Measurements from ENCODE around the gene ITFG1. TPM values are rescaled to one million over a fixed set of nuclear protein-coding genes. Genes with fewer than 3 reads are reported as not detected.

The ITFG1 gene
- total and polyA plus RNA-seq, 8 donors: 8.1 to 90.0 (median 32.2) TPM

GRCh38 chr16:47370536-47370935, 90.3 kb downstream of the ITFG1 start:
- Histone ChIP-seq H3K27me3 (no peaks in the 10 kb centered on the region), H3K4me3 (no peak overlapping the region), H3K4me1 (no peaks in the 10 kb centered on the region), H3K9me3 (peaks cover 0 to 6% (median 0%) of the 10 kb centered on the region in 4 donors), H3K36me3 (peaks cover 0 to 33% (median 22%) of the 10 kb centered on the region in 4 donors), H3K27ac (no peak overlapping the region)
- intact Hi-C loops (cut with DNase I; ENCODE audit: low total_unique reads): no loop called here
- no peak for DNase-seq
- 93 to 99% (median 97%) methylated on average over 8 to 12 of the region's 12 CpGs for WGBS, 5 donors
- TF ChIP-seq EP300 (IDR thresholded peaks at IDR 0.05): no peak
- TF ChIP-seq CTCF (IDR thresholded peaks at IDR 0.05): no peak
- TF ChIP-seq POLR2AphosphoS5 (IDR thresholded peaks at IDR 0.05): no peak
- no peak for TF ChIP-seq POLR2A (IDR thresholded peaks at IDR 0.05)

DNA sequence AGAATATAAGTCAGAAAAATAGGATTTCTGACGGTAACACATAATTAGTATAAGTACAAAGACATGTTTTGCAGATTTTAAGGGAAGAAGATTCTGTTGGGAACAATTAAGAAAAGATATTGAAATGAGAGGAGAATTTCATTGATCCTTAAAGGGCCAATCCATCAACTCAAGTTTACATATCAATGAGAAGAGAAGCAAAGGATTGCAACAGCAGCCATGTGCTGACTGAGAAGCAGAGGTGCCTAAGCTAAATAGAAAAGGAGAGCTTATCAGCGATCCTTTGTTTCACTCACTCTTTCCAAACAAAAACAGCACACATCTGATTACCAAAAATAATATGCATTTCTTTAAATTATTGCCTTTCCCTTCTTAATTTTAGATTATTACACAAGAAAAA, 94.6 kb downstream of the ITFG1 start:
- Histone ChIP-seq H3K27ac (no peak overlapping the region), H3K36me3 (peaks cover 0 to 39% (median 24%) of the 10 kb centered on the region in 4 donors), H3K4me3 (no peak overlapping the region), H3K4me1 (no peaks in the 10 kb centered on the region), H3K9me3 (peaks cover 0 to 6% (median 0%) of the 10 kb centered on the region in 4 donors), H3K27me3 (no peaks in the 10 kb centered on the region)
- 63 to 69% (median 66%) methylated on average over 2 of the region's 2 CpGs for WGBS, 5 donors
- intact Hi-C loops (cut with DNase I; ENCODE audit: low total_unique reads): no loop called here
- no peak for DNase-seq
- no peak for TF ChIP-seq EP300 (IDR thresholded peaks at IDR 0.05)
- TF ChIP-seq CTCF (IDR thresholded peaks at IDR 0.05): no peak
- TF ChIP-seq POLR2AphosphoS5 (IDR thresholded peaks at IDR 0.05): no peak
- TF ChIP-seq POLR2A (IDR thresholded peaks at IDR 0.05): no peak

DNA sequence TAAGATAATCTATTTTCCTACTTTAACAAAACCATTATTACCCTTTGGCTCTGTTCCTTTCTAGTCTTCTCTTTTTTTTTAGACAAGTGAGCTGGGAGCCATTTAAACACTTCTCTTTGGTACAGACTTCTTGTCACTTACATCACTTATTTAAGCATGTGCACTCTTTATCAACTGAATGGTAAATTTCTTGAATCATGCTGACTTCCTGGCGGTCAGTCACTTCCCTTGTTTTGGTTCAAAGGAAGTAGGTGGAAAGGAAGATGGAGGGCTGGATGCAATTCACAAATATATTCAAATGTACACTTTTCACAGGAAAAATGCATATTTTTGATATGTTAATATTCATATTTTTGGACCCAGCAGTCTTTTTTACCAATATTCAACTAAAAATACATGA, 97.1 kb downstream of the ITFG1 start:
- no peak overlapping the region for H3K4me3 ChIP-seq
- 86 to 97% (median 93%) methylated on average over 1 of the region's 1 CpG for WGBS, 5 donors
- TF ChIP-seq POLR2A (IDR thresholded peaks at IDR 0.05): no peak
- TF ChIP-seq POLR2AphosphoS5 (IDR thresholded peaks at IDR 0.05): no peak
- TF ChIP-seq CTCF (IDR thresholded peaks at IDR 0.05): no peak
- no peak for TF ChIP-seq EP300 (IDR thresholded peaks at IDR 0.05)
- H3K27me3 ChIP-seq: no peaks in the 10 kb centered on the region
- no peak overlapping the region for H3K27ac ChIP-seq
- H3K4me1 ChIP-seq: no peaks in the 10 kb centered on the region
- intact Hi-C loops (cut with DNase I; ENCODE audit: low total_unique reads): no loop called here
- no peak for DNase-seq
- no peaks in the 10 kb centered on the region for H3K9me3 ChIP-seq
- peaks cover 0 to 28% (median 14%) of the 10 kb centered on the region in 4 donors for H3K36me3 ChIP-seq

GRCh38 chr16:47359478-47359877, 101.4 kb downstream of the ITFG1 start:
- intact Hi-C loops (cut with DNase I; ENCODE audit: low total_unique reads): no loop called here
- Histone ChIP-seq H3K4me3 (no peak overlapping the region), H3K27ac (no peak overlapping the region), H3K27me3 (no peaks in the 10 kb centered on the region), H3K9me3 (no peaks in the 10 kb centered on the region), H3K36me3 (peaks cover 0 to 16% (median 8%) of the 10 kb centered on the region in 4 donors), H3K4me1 (no peaks in the 10 kb centered on the region)
- DNase-seq: peak; percentile 7 to 46
- 75 to 89% (median 86%) methylated on average over 2 of the region's 2 CpGs for WGBS, 5 donors
- no peak for TF ChIP-seq CTCF (IDR thresholded peaks at IDR 0.05)
- TF ChIP-seq EP300 (IDR thresholded peaks at IDR 0.05): no peak
- no peak for TF ChIP-seq POLR2AphosphoS5 (IDR thresholded peaks at IDR 0.05)
- TF ChIP-seq POLR2A (IDR thresholded peaks at IDR 0.05): no peak

Data from stomach (tissue), 9 donors.